HEK293 (cell line): ENCODE results near the gene ACTRT2.

Experiments used
- ZNF239 ChIP-seq: fragments of 450-650 bp; formaldehyde crosslinking; IDR thresholded peaks from 2 replicates; pipeline ENCODE4 v1.5.1; 2016; ENCODE audit warnings: missing biosample characterization, missing genetic modification characterization
- ZNF292 ChIP-seq: fragments of 450-650 bp; formaldehyde crosslinking; IDR thresholded peaks from 2 replicates; pipeline ENCODE4 v1.5.1; 2016; ENCODE audit warnings: low read depth, missing biosample characterization, missing genetic modification characterization, borderline replicate concordance
- ZNF473 ChIP-seq: fragments of 450-650 bp; formaldehyde crosslinking; IDR thresholded peaks from 2 replicates; pipeline ENCODE4 v1.5.1; 2017; ENCODE audit warnings: missing biosample characterization, missing genetic modification characterization
- ZSCAN16 ChIP-seq: fragments of 450-650 bp; formaldehyde crosslinking; IDR thresholded peaks from 2 replicates; pipeline ENCODE4 v1.5.1; 2016; ENCODE audit warnings: missing biosample characterization, missing genetic modification characterization
- TF ChIP-seq, protein P1 (sequence below): fragments of 450-650 bp; formaldehyde crosslinking; IDR thresholded peaks from 2 replicates; pipeline ENCODE4 v1.5.1; 2016; ENCODE audit warnings: missing biosample characterization, missing genetic modification characterization
- TF ChIP-seq, protein P2 (sequence below): fragments of 450-650 bp; formaldehyde crosslinking; IDR thresholded peaks from 2 replicates; pipeline ENCODE4 v1.5.1; 2016; ENCODE audit warnings: missing biosample characterization, missing genetic modification characterization, low read depth
- TF ChIP-seq, protein P3 (sequence below): fragments of 450-650 bp; formaldehyde crosslinking; IDR thresholded peaks from 2 replicates; pipeline ENCODE4 v1.5.1; 2017; ENCODE audit warnings: missing biosample characterization, missing genetic modification characterization

DNA sequence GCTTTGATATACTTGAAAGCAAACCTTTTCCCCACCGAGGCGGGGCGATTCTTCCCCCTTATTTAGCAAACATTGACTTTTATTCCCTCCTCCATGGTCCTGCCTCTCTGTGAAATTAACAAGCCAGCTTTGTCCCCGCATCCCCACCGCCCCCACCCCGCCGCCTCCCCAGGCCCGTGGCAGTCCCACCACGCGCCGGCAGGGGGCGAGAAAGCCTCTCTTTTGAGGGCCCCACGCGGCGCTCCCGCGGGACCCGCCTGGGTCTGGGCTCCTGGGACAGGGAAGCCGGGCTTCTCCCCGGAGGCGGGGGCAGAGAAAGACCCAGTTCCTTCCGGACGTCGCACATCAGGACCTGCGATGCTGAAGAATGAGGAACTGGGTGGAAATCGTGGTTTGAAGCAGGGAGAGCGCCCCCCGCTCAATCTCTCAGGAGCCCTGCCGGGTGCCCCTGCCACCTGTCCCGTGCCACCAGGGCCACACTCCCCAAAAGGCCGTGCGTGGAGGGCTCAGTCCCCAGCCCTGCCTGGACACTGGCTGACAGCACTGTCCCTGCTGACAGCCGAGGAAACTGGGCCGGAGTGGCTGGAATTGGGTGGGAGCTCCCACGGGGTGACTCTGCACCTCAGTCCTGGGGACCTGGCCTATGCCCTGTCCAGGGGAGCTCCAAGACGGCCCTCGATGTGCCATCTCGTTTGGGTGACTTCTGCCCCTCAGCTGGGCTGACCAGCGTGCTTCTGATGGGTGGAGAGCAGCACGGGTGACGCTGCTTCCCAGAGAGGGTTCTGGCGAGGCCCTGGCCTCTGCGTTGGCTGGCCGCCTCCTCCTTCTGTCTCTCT lies 8.6 kb upstream of the ACTRT2 start:
- TF ChIP-seq, protein P1, sequence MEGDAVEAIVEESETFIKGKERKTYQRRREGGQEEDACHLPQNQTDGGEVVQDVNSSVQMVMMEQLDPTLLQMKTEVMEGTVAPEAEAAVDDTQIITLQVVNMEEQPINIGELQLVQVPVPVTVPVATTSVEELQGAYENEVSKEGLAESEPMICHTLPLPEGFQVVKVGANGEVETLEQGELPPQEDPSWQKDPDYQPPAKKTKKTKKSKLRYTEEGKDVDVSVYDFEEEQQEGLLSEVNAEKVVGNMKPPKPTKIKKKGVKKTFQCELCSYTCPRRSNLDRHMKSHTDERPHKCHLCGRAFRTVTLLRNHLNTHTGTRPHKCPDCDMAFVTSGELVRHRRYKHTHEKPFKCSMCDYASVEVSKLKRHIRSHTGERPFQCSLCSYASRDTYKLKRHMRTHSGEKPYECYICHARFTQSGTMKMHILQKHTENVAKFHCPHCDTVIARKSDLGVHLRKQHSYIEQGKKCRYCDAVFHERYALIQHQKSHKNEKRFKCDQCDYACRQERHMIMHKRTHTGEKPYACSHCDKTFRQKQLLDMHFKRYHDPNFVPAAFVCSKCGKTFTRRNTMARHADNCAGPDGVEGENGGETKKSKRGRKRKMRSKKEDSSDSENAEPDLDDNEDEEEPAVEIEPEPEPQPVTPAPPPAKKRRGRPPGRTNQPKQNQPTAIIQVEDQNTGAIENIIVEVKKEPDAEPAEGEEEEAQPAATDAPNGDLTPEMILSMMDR, result peak; percentile 35; the same call in 1 of the 2 replicates
- TF ChIP-seq ZNF473 (tag by site-specific recombination) (no peak), ZNF292 (no peak), ZSCAN16 (no peak), ZNF239 (tag by site-specific recombination) (no peak)
- TF ChIP-seq, protein P2, sequence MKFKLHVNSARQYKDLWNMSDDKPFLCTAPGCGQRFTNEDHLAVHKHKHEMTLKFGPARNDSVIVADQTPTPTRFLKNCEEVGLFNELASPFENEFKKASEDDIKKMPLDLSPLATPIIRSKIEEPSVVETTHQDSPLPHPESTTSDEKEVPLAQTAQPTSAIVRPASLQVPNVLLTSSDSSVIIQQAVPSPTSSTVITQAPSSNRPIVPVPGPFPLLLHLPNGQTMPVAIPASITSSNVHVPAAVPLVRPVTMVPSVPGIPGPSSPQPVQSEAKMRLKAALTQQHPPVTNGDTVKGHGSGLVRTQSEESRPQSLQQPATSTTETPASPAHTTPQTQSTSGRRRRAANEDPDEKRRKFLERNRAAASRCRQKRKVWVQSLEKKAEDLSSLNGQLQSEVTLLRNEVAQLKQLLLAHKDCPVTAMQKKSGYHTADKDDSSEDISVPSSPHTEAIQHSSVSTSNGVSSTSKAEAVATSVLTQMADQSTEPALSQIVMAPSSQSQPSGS (tag by site-specific recombination), result no peak
- TF ChIP-seq, protein P3, sequence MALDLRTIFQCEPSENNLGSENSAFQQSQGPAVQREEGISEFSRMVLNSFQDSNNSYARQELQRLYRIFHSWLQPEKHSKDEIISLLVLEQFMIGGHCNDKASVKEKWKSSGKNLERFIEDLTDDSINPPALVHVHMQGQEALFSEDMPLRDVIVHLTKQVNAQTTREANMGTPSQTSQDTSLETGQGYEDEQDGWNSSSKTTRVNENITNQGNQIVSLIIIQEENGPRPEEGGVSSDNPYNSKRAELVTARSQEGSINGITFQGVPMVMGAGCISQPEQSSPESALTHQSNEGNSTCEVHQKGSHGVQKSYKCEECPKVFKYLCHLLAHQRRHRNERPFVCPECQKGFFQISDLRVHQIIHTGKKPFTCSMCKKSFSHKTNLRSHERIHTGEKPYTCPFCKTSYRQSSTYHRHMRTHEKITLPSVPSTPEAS (tag by site-specific recombination), result no peak
